NB4 (cell line): ENCODE data around the gene RBMS1.

ENCODE experiments used
- CTCF ChIP-seq: IDR thresholded peaks from one replicate; pipeline ENCODE4 v1.5.1; 2012; ENCODE audit warnings: low read depth, low read length
- TF ChIP-seq, protein P1 (sequence below): IDR thresholded peaks from 2 replicates; pipeline ENCODE4 v1.6.1; 2011; ENCODE audit warnings: low read depth, low read length

DNA sequence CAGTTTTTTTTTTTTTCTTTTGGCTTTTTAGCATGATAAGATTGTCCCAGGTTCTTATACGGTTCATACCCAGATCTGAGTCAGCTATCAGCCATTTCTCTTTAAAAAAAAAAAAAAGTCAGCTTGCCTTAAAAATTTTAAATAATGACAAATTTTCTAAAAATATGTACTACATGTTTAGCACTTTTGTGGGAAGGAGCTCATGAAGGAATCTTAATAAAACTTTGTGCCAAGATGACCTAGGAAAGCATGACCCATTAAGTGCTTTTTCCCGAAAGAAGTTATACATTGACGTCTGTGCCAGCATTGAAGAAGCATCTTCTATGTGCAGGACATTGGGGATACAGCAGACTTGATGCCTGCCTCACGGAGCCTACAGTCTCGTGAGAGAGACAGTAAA lies 4.5 kb upstream of the RBMS1 start:
- TF ChIP-seq CTCF = no peak
- TF ChIP-seq, protein P1, sequence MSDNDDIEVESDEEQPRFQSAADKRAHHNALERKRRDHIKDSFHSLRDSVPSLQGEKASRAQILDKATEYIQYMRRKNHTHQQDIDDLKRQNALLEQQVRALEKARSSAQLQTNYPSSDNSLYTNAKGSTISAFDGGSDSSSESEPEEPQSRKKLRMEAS = no peak
